Stimulated activated CD4-positive, alpha-beta T cell treated with anti-CD3 and anti-CD28 coated beads, TNF-alpha, amount 100 ng/mL, for 24 hours (primary cell): ENCODE measurements around the gene WDR77.

Experiments used
- DNase-seq, 3 experiments: peaks; one replicate each; pipeline ENCODE4 v3.0.0-alpha.2; 2020; ENCODE audit warnings: low read depth in 3 of 3

Gene WDR77

DNA sequence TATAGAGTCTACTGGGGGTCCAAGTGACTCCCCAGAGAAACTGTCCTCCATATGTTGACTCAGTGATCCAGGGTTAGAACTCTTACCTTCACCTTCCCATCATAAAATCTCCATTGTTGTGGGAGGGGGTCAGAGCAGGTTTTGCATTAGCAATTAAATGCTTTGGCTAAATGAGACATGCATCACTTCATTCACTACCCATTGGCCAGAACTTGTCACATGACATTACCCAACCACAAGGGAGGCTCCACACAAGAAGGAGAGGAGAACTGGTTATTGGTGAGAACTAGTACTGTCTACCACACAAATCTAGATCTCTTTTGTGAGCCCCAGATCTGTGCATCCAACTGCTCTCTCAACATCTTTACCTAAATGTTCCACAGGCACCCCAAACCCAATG lies 20.5 kb upstream of the WDR77 start:
- no peak for DNase-seq

- no peak for DNase-seq
These were observed 19.7 kb upstream of the WDR77 start for GRCh38 chr1:111468717-111469100.

DNA sequence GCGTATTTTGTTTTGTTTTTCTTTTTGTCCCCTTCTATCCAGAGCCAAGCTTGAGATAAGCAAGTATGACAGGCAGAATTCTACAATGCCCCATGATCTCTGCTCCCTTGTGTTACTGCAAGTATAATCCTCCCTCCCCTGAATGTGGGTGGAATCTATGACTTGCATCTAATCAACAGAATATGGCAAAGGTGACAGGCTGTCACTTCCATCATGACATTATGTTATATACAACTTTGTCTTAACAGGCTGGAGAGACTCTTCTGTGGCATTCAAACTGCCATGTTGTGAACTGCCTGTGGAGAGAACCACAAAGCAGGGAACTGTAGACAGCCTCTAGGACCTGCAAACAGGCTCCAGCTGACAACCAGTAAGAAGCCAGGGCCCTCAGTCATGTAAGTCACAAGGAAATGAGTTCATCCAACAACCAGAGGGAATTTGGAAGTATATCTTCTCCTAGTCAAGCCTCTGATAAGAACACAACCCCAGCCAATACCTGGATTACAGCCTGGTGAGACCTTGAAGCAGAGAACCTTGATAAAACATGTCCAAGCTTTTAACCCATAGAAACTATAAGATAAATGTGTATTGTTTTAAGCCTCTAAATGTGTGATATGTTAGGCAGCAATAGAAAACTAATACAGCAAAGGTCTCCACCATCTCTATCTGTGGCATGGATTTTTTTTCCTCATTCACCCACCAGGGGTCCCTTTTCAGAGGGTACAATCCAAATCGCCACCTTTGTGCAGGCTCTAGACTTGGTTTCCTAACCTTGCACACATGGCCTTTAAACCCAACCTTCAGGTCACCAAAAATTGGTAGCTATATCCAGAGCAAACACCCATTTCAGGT lies 19.0 kb upstream of the WDR77 start:
- DNase-seq, result no peak

DNA sequence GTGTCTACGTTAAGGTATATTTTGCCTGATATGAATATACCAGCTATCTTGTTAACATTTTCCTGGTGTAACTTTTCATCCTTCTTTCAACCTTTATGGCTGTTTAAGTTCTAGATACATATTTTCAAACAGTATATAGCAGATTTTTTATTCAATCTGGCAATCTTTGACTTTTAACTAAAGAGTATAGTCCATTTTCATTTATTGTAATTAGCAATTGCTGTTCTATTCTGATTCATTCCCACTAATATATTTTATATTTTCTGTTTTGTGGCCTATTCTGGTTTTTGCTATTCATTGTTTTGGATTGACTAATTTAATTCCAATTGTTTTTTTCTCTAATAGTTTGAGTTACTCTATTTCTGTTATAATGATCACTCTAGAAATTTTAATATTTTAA lies 17.4 kb upstream of the WDR77 start:
- no peak for DNase-seq

DNA sequence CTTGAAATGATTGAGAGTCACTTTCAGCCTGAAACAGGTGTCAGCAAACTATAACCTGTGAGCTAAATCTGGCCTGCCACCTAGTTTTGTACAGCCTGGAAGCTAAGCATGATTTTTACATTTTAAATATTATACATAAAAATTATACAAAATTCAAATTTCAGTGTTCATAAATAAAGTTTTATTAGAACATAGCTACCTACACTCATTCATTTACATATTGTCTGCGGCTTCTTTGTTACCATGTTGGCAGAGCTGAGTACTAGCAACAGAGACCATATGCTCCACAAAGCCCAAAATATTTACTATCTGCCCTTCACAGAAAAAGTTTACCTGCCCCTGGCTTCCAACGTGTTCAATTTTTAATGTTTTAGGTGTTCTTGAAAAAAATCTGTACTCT lies 16.7 kb upstream of the WDR77 start:
- no peak for DNase-seq

DNA sequence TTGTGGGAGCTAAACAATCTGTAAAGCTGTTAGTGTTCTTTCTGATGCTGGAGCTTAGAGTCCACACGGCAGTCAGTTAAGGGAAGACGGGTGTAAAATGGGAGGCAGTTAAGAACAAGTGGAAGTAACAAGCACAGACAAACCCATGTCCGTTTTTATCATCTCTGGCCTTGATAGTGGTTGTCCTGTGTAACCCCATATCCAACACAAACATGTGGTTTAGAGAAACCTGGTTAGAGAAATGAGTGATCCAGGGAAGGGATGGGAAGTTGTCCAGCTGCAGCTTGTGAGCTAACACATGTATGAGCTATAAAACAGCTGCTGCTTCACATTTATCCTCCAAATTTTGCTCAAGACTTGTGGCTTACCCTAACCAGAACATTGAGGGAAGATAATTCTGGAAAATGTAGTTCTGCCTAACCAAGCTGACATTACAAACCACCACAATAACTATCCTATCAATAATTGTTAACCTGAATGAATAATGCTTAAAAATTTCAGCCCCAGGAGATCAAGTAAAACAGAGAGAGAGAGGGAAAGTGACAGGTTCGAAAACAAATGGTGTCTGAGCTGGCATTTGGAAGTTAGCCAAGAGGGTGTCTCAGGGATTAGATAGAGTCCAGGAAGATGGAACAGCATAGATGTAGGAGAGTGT lies 14.1 kb upstream of the WDR77 start:
- DNase-seq, result no peak

DNA sequence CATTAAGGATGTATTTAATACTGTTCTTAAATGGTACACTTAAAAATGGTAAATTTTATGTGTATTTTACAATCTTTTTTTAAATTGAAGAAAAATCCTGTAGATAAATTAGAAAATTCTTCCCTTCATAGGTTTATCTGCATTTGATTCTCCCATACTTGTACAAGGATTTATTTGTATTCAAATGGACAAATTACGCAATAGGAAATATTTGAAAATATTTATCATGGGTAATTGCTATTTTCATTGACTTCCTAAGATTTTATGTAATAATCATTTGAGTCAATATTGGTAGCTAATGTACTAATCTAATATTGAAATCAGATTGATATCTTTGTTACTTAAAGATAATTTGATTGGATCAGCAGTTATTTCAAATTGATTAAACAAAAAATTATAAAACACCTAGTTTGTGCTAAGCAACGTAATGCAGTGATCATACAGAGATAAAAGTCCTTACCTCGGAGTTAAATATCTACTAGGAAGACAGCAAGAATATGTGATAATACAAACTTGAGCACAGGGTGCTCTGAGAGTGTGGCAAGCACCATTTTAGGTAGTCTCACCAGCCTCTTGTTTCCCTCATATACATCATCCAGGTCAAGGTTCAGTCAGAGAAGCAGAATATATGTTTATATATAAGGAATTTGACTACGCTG lies 13.4 kb upstream of the WDR77 start:
- DNase-seq, result no peak

DNA sequence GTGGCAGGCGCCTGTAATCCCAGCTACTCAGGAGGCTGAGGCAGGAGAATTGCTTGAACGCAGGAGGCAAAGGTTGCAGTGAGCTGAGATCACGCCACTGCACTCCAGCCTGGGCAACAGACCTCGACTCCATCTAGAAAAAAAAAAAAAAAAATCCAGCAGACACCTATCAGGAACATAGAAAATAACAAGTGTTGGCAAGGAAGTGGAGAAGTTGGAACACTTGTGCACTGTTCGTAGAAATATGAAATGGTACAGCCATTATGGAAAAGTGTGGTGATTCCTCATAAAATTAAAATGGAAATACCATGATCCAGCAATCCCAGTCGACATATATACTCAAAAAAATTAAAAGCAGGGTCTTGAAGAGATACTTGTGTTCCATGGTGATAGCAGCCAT lies 12.7 kb upstream of the WDR77 start:
- no peak for DNase-seq

DNA sequence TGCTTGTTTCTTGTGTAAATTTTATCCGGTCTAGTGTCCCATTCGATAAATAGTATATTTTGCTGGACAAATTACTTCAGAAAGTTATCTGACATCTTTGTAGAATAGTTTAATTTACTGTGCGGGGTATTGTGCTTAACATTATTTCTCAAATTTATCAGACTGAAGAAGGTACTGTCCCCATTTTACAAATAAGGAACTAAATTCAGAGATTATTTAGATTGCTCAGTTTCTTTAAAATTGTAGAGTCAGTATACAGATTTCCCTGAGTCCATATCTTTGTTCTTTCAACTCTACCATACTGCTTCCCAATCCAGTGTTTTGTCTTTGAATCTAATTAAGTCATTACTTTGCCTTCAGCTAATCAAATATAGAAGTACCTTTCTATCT lies 6.6 kb upstream of the WDR77 start:
- no peak for DNase-seq

GRCh38 chr1:111454859-111455641 lies 6.0 kb upstream of the WDR77 start:
- no peak for DNase-seq

DNA sequence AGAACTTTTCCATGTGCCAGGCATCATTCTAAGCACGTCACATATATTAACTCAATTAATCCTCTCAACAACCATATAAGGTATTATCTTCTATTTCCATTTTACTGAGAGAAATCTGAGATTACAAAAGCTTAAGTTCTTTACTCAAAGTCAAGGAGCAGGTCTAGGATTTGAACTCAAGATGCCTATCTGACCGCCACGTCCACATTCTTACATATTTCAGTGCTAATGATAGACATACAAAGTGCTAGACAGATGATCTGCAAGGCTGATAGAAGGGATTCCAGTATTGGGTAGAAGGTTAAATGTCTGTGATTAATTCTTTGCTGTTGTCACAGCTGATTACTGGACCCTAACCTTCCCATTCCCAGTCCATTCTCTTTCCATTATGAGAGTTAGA lies 4.7 kb upstream of the WDR77 start:
- DNase-seq, result no peak

DNA sequence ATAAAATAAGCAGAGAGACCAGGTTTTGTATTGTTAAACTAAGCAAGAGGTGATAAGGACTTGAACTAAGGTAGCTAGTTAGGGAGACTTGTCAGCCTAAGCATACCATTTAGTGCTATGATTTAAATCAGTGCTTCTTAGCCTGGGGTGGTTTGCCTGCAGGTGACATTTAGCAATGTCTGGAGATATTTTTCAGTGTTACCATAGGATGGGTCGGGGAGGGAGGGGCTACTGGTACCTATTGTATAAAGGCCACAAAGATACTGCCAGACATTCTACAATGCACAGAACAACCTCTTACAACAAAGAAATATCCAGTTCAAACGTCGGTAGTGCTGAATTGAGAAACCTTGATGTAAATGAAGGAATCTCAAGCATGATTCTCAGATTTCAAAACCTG lies 3.5 kb upstream of the WDR77 start:
- no peak for DNase-seq

- no peak for DNase-seq
These were observed 1.1 kb upstream of the WDR77 start for GRCh38 chr1:111450185-111450584.

- DNase-seq, result no peak
These were observed 604 bp upstream of the WDR77 start for GRCh38 chr1:111449703-111450017.

DNA sequence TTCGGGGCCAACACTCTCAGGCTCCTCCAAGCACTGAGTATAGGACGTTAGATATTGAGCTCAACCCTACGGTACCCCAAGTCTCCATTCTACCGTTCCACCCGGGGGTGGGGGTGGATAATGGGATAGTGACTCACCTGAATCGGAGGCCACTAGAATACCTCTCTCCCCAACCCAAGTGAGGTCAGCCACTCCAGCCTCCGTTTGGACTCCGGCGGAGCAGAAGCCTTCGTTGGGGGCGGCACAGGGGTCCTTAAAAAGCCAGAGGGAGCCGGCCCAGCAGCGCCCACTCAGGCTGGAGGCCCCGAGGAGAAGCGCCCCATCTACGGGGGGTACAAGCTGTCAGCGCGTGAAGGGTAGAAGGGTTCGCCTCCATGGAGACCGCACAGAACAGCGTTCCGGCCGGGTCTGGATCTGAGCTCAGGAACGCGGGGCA lies 556 bp downstream of the WDR77 start:
- DNase-seq, result peak; percentile 4 to 21 (median 6)

GRCh38 chr1:111446967-111447892 lies 1.8 kb downstream of the WDR77 start:
- no peak for DNase-seq

- no peak for DNase-seq
These were observed 2.5 kb downstream of the WDR77 start for GRCh38 chr1:111446546-111446945.

DNA sequence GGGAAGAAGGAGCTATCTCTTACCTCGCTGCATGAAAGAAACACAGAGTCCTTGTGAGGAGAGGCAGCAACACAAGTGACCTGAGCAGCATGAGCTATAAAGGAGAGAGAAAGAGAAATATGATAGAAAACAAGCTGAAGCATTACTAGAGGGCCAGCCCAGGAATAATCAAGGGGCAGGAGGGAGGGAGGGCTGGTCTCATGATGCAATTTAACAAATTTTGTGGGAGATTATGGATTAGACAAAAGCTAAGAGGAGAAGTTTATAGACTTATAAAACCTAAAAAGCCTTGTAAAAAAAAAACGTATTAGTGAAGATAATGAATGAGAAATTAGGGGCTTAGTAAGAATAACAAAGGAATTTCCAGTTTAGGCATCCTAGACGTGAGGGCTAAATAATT lies 5.0 kb downstream of the WDR77 start:
- DNase-seq, result no peak

DNA sequence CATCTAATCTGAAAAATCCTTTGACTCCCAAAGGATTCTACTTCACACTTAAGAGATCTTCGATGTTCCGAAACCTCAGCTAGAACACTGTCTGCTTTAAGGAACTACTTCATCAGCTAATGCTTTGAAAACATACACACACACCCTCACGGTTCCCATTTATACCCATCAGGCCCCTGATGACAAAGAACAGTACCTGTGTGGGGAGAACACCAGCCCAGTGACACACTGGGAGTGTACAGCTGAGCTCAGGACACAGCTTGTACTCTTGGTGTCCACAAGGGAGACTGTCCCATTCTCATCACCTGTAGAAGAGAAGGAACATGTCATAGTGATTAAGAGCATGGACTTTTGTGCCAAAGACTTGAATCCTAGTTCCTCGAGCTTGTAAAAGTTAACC lies 6.6 kb downstream of the WDR77 start:
- peak in 1 of 3 experiments; percentile 3 for DNase-seq

- DNase-seq, result peak in 2 of 3 experiments; percentile 17 to 44
These were observed 7.4 kb downstream of the WDR77 start for GRCh38 chr1:111441573-111442192.
